Prostate gland (tissue), 2 donors: Measurements from ENCODE around the gene PUS1. TPM values are rescaled to one million over a fixed set of nuclear protein-coding genes. Genes with fewer than 3 reads are reported as not detected.
A peak's percentile ranks its signal among the peaks of the same experiment; 100 is the strongest.

Source experiments
- DNase-seq: peaks from one replicate; pipeline ENCODE4 v3.0.0-alpha.2; 2019; ENCODE audit warnings: low spot score
- H3K27ac ChIP-seq, 2 donors: fragments of 200-600 bp; sonication (generic); 2 replicates each; pipeline ENCODE4 v1.5.1; 2017 to 2019
- H3K27me3 ChIP-seq: fragments of 200-600 bp; sonication (generic); replicated peaks from 2 replicates; pipeline ENCODE4 v1.5.1; 2019; ENCODE audit not compliant: insufficient read depth
- H3K36me3 ChIP-seq, 2 donors: fragments of 200-600 bp; sonication (generic); 1 replicate in 1 of 2; 2 replicates in 1 of 2; pipeline versions ENCODE4 v1.5.1 to v1.8.1; 2017 to 2019
- H3K4me1 ChIP-seq: fragments of 200-600 bp; sonication (generic); replicated peaks from 2 replicates; pipeline ENCODE4 v1.5.1; 2019
- H3K4me3 ChIP-seq, 2 donors: fragments of 200-600 bp; sonication (generic); 2 replicates each; pipeline ENCODE4 v1.5.1; 2017 to 2019
- H3K9me3 ChIP-seq: fragments of 200-600 bp; sonication (generic); 2 replicates; pipeline ENCODE4 v1.5.1; 2017
- POLR2A ChIP-seq: fragments of 450-650 bp; IDR thresholded peaks from one replicate; pipeline ENCODE4 v1.6.1; 2016; ENCODE audit warnings: antibody characterized with exemption, mild to moderate bottlenecking
- POLR2AphosphoS5 ChIP-seq: sonication (generic); formaldehyde crosslinking; IDR thresholded peaks from one replicate; pipeline ENCODE4 v1.6.1; 2017; ENCODE audit warnings: antibody characterized with exemption
- WGBS: methylation state at CpG from one replicate; pipeline ENCODE4 v1.1.5; 2018; 5-methylcytosine and 5-hydroxymethylcytosine counted together
- intact Hi-C: fragments of 100-400 bp; cut with DNase I; formaldehyde crosslinking; loops from one replicate; pipeline ENCODE4 v1.14.2; 2022
- total RNA-seq, 2 donors: library from RNA; depleted of rRNA; stranded (reverse); fragments of >200 nt; gene quantifications; one replicate each; pipeline ENCODE4 v1.1.0, GENCODE V29; 2016
- TF ChIP-seq, protein P1 (sequence below), 4 experiments: fragments of 200-600 bp in 2 of 4; fragments of 450-650 bp in 2 of 4; sonication (generic) in 2 of 4; IDR thresholded peaks; 1 replicate in 3 of 4; 2 replicates in 1 of 4; pipeline ENCODE4 v1.5.1; 2016 to 2019; ENCODE audit warnings: antibody characterized with exemption in 4 of 4, mild to moderate bottlenecking in 2 of 4, moderate library complexity in 2 of 4

The PUS1 gene
- total RNA-seq, 2 donors from 2014 or later: 17.4 to 17.8 TPM

DNA sequence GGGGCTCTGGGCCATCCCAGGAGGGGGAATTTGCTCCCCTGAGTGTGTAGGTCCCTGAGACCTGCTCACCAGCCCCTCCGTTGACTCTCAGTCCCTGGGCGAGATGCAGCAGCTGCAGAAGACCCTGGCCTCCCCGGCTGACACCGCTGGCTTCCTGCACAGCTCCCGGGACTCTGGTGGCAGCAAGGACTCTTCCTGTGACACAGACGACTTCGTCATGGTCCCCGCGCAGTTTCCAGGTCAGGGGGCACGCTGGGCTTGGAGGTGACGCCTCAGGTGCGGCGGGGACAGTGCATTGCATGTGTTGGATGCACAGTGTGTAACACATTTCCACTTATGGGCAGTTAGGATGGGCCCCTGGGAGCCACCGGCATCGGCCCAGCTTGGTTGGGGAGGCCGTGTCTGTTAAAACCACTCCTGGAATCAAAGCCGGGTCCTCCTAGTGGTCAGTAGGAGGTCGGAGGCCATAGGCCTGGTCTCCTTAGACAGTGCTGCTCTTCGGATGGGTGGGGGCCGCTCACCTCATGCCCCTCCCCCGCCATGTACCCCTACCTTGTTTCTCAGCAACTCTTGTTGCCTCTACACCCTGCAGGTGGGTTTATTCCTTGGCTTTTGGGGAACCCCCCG lies 17.1 kb upstream of the PUS1 start:
- Histone ChIP-seq H3K4me1 (no peaks in the 10 kb centered on the region), H3K27me3 (no peaks in the 10 kb centered on the region), H3K4me3 (no peak overlapping the region), H3K36me3 (peaks cover 32 to 53% of the 10 kb centered on the region in 2 donors), H3K9me3 (no peaks in the 10 kb centered on the region), H3K27ac (no peak overlapping the region)
- WGBS: 81% methylated on average over 22 of the region's 22 CpGs
- no peak for DNase-seq
- intact Hi-C loops: no loop called here
- TF ChIP-seq, protein P1, sequence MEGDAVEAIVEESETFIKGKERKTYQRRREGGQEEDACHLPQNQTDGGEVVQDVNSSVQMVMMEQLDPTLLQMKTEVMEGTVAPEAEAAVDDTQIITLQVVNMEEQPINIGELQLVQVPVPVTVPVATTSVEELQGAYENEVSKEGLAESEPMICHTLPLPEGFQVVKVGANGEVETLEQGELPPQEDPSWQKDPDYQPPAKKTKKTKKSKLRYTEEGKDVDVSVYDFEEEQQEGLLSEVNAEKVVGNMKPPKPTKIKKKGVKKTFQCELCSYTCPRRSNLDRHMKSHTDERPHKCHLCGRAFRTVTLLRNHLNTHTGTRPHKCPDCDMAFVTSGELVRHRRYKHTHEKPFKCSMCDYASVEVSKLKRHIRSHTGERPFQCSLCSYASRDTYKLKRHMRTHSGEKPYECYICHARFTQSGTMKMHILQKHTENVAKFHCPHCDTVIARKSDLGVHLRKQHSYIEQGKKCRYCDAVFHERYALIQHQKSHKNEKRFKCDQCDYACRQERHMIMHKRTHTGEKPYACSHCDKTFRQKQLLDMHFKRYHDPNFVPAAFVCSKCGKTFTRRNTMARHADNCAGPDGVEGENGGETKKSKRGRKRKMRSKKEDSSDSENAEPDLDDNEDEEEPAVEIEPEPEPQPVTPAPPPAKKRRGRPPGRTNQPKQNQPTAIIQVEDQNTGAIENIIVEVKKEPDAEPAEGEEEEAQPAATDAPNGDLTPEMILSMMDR (IDR thresholded peaks at IDR 0.05): no peak
- TF ChIP-seq POLR2AphosphoS5 (no peak), POLR2A (no peak)

GRCh38 chr12:131912518-131913274 lies 16.4 kb upstream of the PUS1 start:
- WGBS: 64% methylated on average over 19 of the region's 20 CpGs
- peaks cover 32 to 53% of the 10 kb centered on the region in 2 donors for H3K36me3 ChIP-seq
- TF ChIP-seq POLR2A: no peak
- TF ChIP-seq, protein P1 (IDR thresholded peaks at IDR 0.05): no peak
- TF ChIP-seq POLR2AphosphoS5: peak; percentile 49
- no peak overlapping the region for H3K4me3 ChIP-seq
- no peaks in the 10 kb centered on the region for H3K4me1 ChIP-seq
- peak; percentile 50 for DNase-seq
- intact Hi-C loops: no loop called here
- no peaks in the 10 kb centered on the region for H3K27me3 ChIP-seq
- no peak overlapping the region for H3K27ac ChIP-seq
- no peaks in the 10 kb centered on the region for H3K9me3 ChIP-seq

DNA sequence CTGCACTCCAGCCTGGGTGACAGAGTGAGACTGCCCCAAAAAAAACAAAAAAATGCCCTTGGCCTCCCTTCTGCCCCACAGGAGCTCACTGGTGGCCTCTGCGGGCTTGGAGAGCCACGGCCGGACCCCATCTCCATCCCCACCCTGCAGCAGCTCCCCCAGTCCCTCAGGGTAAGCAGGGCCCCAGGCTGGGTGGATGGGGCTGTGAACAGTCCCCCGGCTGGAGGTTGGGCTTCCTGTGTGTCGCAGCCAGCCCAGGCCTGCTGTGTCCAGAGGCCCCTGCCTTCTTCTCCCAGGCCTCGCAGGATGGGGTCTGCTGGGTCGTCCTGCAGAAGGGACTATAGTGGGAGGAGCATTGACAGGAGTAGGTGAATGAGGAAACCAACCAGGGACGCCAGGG lies 15.4 kb upstream of the PUS1 start:
- no peak for DNase-seq
- no peak overlapping the region for H3K4me3 ChIP-seq
- TF ChIP-seq, protein P1 (IDR thresholded peaks at IDR 0.05): no peak
- no peak for TF ChIP-seq POLR2AphosphoS5
- no peak for TF ChIP-seq POLR2A
- H3K4me1 ChIP-seq: no peaks in the 10 kb centered on the region
- H3K9me3 ChIP-seq: no peaks in the 10 kb centered on the region
- peaks cover 29 to 47% of the 10 kb centered on the region in 2 donors for H3K36me3 ChIP-seq
- intact Hi-C loops: no loop called here
- H3K27ac ChIP-seq: no peak overlapping the region
- WGBS: 87% methylated on average over 8 of the region's 8 CpGs
- H3K27me3 ChIP-seq: no peaks in the 10 kb centered on the region

DNA sequence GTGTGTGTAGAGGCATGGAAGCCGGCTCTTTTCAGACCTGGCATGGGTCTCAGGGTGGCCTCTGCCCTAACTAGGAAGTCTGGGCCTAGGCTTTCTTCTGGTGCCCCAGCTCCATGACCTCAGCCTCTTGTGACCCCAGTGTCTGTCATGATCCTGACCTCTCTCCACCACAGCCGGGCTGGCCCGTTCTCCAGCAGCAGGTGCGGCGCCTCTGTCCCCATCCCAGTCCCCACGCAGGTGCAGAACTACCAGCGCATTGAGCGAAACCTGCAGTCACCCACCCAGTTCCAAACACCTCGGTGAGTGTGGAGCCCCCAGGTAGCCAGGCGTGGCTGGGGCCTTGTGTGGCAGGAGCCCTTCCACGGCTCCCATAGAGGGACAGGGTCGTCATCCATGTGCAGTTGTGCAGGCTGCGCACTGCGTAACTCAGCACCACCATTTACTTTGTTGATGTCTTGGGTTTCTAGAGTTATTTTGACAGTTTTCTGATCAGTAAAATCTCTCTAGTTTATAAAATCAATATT lies 14.8 kb upstream of the PUS1 start:
- no peaks in the 10 kb centered on the region for H3K9me3 ChIP-seq

More for the DNA sequence above, 14.8 kb upstream of the PUS1 start:
- Histone ChIP-seq H3K36me3 (peaks cover 24 to 42% of the 10 kb centered on the region in 2 donors), H3K4me3 (no peak overlapping the region), H3K4me1 (no peaks in the 10 kb centered on the region), H3K27me3 (no peaks in the 10 kb centered on the region), H3K27ac (no peak overlapping the region)
- DNase-seq: no peak
- no peak for TF ChIP-seq POLR2AphosphoS5
- TF ChIP-seq, protein P1 (IDR thresholded peaks at IDR 0.05): no peak
- TF ChIP-seq POLR2A: no peak
- intact Hi-C loops: no loop called here
- WGBS: 91% methylated on average over 14 of the region's 14 CpGs
